GM13977 (cell line): Measurements from ENCODE around the gene TPD52L2.
"Not testable (repeated sequence)": the region's sequence is repeated elsewhere in the genome, so short reads cannot be mapped to it uniquely, and the experiment has no call there.

Experiments
- DNase-seq: peaks from one replicate; pipeline ENCODE4 v3.0.0; 2012; ENCODE audit warnings: low spot score
- CTCF ChIP-seq: IDR thresholded peaks from 2 replicates; pipeline ENCODE4 v1.5.1; 2012; ENCODE audit warnings: mild to moderate bottlenecking, control low read depth; ENCODE audit not compliant: insufficient read depth; ENCODE audit errors: extremely low read depth, missing control alignments
- in situ Hi-C: fragments of 300-500 bp; cut with MboI; formaldehyde crosslinking; loops from one replicate; pipeline ENCODE4 v1.12.0; 2022; ENCODE audit warnings: low sequenced_read_pairs, low pct_unique_long_range_greater_than_20kb, mixed read lengths, inconsistent platforms; ENCODE audit not compliant: unreplicated experiment

Gene TPD52L2

GRCh38 chr20:63848003-63848911 is 16.8 kb upstream of the TPD52L2 start:
- no peak for TF ChIP-seq CTCF
- no peak for DNase-seq
- in situ Hi-C loops, result no loop called here

- TF ChIP-seq CTCF, result no peak
- peak; percentile 96 for DNase-seq
- in situ Hi-C loops, result no loop called here
These were observed 14.2 kb upstream of the TPD52L2 start for GRCh38 chr20:63850689-63851547.

DNA sequence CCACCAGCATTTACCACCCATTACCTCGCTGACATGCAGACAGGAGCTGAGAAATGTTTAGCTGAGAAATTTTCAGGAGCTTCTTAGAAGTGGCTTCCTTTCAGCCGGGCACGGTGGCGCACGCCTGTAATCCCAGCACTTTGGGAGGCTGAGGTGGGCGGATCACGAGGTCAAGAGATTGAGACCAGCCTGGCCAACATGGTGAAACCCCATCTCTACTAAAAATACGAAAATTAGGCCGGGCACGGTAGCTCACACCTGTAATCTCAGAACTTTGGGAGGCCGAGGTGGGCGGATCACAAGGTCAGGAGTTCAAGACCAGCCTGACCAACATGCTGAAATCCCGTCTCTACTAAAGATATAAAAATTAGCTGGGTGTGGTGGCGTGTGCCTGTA is 13.5 kb upstream of the TPD52L2 start:
- DNase-seq, in situ Hi-C loops: not testable (repeated sequence)

DNA sequence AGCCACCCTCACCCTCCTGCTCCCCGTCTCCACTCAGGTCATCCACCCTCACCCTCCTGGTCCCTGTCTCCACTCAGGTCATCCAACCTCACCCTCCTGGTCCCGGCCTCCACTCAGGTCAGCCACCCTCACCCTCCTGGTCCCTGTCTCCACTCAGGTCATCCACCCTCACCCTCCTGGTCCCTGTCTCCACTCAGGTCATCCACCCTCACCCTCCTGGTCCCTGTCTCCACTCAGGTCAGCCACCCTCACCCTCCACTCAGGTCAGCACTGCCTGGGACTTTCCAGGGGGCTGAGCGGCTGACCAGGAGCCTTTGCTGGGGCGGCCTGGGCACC is 11.4 kb upstream of the TPD52L2 start:
- in situ Hi-C loops, DNase-seq: not testable (repeated sequence)

GRCh38 chr20:63854069-63854765 is 10.9 kb upstream of the TPD52L2 start:
- in situ Hi-C loops, result no loop called here
- no peak for TF ChIP-seq CTCF
- peak; percentile 74 for DNase-seq

DNA sequence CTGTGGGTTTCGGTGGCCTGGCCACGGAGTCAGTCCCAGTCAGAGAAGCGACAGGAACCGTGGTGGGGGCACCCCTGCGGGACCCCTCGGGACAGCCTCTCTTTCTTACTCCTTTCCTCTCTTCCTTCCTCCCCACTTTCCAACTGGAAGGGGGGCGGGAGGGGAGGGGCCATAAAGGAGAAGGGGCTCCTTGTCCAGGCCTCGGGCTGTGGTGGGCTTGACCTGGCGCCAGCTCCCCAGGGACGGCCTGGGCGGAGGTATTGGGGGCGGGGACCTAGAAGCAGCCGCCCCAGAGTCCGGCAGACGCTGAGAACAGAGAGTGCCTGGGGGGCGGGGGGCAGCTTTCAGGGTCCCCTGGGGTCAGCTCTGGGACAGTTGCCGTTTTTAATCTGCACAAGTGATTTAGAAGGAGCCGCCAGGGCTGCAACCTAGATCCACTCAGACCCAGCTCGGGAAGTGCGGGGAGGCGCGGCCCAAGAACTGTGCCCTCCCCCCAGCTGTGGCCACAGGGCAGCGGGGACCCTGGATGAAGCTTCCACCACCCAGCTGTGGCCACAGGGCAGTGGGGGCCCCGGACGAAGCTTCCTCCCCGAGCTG is 10.2 kb upstream of the TPD52L2 start:
- DNase-seq, result peak; percentile 31
- no peak for TF ChIP-seq CTCF
- in situ Hi-C loops, result loop anchor here (5.0 kb wide), 1 partner anchor 148 kb away; the partner anchor contains the start of genes ARFRP1 and ZGPAT
